ENCODE results near the gene HSBP1.

HSBP1 gene

GRCh38 chr16:83803811-83804210 lies 4.0 kb upstream of the HSBP1 start:
- DNase-seq (ENCODE audit: low read depth in 1 of 2, low spot score in 1 of 2), result no peak

DNA sequence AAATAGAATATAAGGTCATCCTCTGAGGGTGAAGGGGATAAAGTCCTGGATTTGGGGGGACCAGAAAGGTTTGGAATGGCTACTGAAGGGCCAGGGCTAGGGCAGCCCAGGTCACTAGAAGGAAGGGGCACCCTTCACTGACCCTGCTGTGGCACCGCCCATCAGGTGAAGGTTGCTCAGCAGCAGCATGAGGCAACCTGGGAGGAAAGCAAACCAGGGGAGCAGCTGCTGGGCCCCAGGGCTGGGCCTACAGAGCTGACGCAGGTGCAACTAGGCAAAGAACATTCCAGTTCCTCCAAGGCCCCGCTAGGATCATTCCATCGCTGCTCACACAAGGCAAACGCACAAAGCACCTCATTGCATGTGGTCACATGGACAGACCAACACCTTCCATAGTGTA lies 3.4 kb upstream of the HSBP1 start:
- no peak for DNase-seq (ENCODE audit: low read depth in 1 of 2, low spot score in 1 of 2)

DNA sequence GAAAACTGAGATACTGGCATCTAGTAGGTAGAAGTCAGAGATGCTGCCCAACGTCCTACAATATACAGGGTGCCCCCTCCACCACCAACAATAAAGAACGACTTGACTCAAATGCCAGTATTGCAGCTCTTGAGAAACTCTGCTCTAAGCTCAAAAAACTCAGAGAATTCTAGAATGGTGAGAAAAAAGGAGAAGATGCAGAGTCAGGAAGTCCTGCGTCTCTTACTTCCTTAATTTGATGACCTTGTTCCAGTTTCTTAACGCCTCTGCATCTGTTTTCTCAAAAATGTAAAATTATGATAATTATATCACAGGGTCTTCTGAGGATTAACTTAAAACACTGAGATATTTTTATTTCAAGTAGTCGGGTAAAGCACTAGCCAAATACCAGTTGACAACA lies 1.7 kb upstream of the HSBP1 start:
- DNase-seq (ENCODE audit: low read depth in 1 of 2, low spot score in 1 of 2), result no peak

DNA sequence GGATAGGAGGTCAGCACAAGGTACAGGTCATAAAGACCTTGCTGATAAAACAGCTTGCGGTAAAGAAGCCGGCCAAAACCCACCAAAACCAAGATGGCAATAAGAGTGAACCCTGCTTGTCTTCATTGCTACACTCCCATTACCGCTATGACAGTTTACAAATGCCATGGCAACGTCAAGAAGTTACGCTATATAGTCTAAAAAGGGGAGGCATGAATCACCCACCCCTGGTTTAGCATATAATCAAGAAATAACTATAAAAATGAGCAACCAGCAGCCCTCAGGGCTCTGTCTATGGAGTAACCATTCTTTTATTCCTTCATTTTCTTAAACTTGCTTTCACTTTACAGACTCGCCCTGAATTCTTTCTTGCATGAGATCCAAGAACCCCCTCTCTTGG lies 1.0 kb upstream of the HSBP1 start:
- DNase-seq (ENCODE audit: low read depth in 1 of 2, low spot score in 1 of 2), result no peak

DNA sequence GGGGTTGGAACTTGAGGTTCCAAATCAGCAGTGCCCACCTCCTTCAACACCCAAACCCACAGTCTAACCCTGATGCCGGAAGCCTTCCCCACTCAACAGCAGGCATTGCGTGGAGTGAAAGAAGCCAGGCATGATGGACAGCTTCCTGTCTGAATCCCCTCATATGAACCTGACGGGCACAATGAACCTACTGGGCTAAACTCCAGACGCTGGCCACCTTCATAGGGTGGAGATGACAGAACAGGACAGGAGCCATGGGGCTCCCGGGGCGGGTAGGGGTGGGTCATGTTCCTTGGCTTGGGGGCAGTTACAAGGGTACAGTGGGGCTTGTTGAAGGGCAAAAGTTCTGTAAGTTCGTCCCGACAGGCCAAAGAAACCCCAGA lies 460 bp upstream of the HSBP1 start:
- peak in 1 of 2 donors; percentile 3 for DNase-seq (ENCODE audit: low read depth in 1 of 2, low spot score in 1 of 2)

- no peak for DNase-seq (ENCODE audit: low read depth in 1 of 2, low spot score in 1 of 2)
Measured at GRCh38 chr16:83808573-83809014, 816 bp downstream of the HSBP1 start.

DNA sequence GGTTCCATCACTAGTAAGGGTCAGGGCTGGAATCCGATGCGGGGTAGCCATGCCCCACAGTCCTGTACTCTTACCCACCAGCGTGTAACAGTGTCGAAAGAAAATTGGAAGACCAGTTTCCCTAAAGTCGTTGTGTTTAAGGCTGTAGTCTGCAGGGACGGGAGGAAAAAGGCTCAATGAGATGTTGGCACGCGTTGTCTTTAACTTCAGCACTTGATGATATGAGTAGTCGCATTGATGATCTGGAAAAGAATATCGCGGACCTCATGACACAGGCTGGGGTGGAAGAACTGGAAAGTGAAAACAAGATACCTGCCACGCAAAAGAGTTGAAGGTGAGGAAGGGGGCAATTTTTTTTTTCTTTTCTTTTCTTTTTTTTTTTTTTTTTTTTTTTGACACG lies 1.3 kb downstream of the HSBP1 start:
- no peak for DNase-seq (ENCODE audit: low read depth in 1 of 2, low spot score in 1 of 2)

GRCh38 chr16:83810901-83811300 lies 3.1 kb downstream of the HSBP1 start:
- no peak for DNase-seq (ENCODE audit: low read depth in 1 of 2, low spot score in 1 of 2)

- no peak for DNase-seq (ENCODE audit: low read depth in 1 of 2, low spot score in 1 of 2)
Measured at GRCh38 chr16:83813823-83814658, 6.3 kb downstream of the HSBP1 start.

DNA sequence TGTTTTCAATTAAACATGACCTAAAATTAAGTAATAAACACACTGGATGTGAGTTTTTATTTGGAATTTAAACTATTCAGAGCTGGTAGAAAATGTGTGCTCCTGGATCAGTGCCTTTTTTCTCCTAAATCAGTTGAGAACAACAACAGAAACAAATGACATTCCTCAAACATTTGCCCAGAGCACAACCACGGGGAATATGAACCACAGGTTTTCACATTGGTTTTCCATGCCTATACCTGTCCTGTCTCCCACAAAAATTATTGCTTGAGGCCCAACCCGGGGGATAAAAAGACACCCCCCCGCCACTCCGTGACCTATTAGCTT lies 6.8 kb downstream of the HSBP1 start:
- no peak for DNase-seq (ENCODE audit: low read depth in 1 of 2, low spot score in 1 of 2)

DNA sequence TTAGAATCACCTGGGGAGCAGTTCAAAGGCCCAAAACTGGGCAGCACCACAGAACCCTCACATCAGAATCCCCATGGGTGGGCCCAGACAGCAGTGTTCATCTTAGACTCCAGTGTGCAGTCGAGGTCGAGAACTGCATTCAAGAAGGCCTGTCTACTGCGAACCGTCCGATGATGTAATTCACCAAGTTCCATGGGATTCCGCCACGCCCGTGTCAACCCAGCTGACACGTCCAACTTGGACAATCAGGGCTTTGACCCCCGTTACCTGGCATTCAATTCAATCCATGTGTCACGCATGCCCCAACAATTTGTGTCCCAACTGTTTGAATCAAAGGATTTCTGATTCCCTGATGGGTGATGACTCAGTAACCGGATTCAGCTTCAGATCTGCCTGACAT lies 9.2 kb downstream of the HSBP1 start:
- DNase-seq (ENCODE audit: low read depth in 1 of 2, low spot score in 1 of 2), result no peak

DNA sequence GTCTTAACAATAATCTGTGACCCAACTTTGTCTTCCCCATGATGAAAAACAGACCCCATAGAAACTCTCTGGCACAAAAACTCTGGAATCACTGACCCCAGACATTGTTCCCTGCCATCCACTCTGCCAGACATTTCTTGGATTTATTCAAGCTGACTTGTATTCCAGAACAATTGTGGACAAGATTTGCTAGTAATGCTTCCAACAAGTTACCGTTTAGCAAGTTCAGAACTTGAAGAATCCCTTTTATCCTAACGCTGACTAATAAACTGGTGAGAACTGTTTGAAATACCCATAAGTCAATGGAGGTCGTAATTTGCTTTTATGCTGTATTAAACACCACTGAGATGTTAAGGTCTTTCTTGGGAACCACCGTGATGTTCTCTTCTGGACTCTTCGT lies 10.5 kb downstream of the HSBP1 start:
- DNase-seq (ENCODE audit: low read depth in 1 of 2, low spot score in 1 of 2), result no peak

DNA sequence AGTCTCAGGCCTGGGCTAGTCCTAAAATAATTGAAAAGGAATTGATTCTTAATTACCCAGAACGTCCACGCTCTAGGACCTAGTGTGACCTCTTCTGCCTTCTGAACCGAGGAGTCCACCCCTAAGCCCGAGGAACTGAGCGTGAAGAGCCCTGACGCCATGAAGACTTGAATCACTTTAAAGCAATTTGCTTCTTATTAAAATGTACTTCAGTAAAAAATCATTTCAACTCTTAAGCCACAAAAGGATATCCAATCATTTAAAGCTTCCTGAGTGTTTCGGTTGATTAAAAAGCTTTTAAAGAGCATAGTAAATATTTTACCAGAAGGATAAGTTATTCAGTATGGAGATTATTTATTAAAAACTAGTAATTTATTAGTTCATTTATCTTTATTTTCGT lies 11.6 kb downstream of the HSBP1 start:
- no peak for DNase-seq (ENCODE audit: low read depth in 1 of 2, low spot score in 1 of 2)

GRCh38 chr16:83826146-83826913 lies 18.6 kb downstream of the HSBP1 start:
- peak; percentile 62 to 78 for DNase-seq (ENCODE audit: low read depth in 1 of 2, low spot score in 1 of 2)

- DNase-seq (ENCODE audit: low read depth in 1 of 2, low spot score in 1 of 2), result no peak
Measured at GRCh38 chr16:83830091-83830768, 22.5 kb downstream of the HSBP1 start.

DNA sequence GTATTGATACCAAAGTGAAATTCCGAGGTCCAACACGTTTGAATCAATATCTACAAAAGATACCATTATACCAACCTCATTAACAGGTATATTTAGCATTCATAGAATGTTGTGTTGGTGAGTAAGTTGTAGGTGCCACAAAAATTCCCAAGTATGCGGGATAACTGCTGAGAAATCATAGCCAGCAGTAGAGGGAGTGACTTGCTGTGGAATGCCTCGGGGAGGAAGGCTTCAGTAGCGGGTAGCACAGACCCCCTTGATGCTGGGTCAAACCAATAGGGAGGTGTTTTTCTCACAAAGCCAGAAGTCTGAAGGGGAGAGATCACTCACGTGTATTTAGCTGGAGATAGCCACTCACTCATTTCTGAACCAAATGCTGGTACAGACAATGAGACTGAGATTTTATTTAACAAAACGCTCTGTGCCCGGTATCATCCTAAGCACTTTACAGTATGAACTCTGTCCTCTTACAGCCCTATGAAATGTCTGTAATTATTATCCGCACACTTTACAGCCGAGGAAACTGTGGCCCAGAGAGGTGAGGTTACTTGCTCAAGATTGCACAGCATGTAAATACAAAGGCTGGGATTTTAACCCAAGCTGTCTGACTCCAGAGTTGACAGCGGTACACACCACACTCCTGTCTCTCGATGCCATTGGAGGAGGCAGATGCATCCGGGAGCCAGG lies 23.1 kb downstream of the HSBP1 start:
- no peak for DNase-seq (ENCODE audit: low read depth in 1 of 2, low spot score in 1 of 2)

GRCh38 chr16:83831456-83831987 lies 23.7 kb downstream of the HSBP1 start:
- DNase-seq (ENCODE audit: low read depth in 1 of 2, low spot score in 1 of 2), result no peak

- DNase-seq (ENCODE audit: low read depth in 1 of 2, low spot score in 1 of 2), result no peak
Measured at GRCh38 chr16:83833921-83834320, 26.1 kb downstream of the HSBP1 start.

DNA sequence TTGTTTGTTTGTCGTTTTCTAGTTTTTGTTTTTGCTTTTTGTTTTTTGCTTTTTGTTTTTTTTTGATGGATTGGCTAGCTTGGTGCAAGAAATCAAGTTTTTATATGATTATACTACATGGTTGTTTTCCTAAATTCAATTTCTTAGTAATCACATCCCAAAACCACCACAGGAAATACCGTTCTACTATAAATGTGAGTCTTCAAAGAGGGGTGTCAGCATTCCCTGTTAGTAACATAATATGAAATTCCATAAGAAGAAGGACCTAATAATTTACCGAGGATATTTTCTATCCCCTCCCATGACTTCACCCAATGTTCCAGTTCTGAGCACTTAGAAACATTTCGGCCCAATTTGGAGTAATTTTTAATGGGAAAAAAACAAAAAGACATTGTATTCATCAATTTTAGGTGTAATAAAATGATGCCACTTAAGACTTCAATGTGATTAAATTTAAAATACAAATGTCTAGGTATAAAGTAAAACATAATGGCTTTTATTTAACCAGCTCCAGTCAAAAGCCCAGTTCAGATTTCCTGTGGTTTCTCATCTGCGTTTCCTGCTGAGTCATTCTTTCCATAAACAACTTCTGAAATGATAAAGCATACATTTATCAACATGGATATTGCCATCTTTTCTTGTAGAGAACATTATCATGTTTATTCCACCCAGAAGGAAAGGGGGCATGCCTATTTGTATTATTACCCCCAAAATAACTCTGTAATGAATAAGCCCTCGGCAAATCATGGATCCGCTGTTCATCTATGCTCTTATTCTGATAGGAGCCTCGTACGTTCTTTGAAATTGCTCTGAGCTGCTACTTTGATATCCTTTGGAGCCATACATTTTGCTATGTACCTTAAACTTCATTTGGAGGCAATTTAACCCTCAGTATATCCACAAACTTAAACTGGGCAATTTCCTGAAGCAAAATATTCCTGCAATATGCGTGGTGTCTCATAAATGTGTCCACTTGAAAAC lies 28.1 kb downstream of the HSBP1 start:
- no peak for DNase-seq (ENCODE audit: low read depth in 1 of 2, low spot score in 1 of 2)

DNA sequence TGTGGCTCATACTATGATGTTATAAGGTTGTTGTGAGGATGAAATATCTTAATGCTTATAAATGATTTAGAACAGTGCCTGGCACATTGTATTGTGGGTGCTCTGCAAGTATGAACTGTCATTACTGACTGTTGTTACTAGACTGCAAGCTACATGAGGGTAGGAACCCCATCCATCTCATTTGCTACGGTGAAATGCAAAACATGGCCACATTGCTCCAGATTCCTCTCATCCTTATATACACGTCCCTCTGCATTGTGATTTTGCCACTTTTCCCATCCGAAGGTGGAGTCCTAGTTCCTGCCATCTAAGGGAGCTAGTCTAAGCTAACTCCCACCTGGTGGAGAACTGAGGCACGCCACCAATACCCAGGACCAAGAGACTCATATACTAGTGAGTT lies 29.8 kb downstream of the HSBP1 start:
- no peak for DNase-seq (ENCODE audit: low read depth in 1 of 2, low spot score in 1 of 2)

Measured in activated T-helper 1 cell treated with anti-CD3 and anti-CD28 coated beads, Interleukin-2, amount 50 U/mL, for 16 hours (primary cell).